Testis (tissue), 2 donors: ENCODE results near the gene TLR4.

ENCODE experiments used
- POLR2A ChIP-seq: fragments of 450-650 bp; IDR thresholded peaks from one replicate; pipeline ENCODE4 v1.6.1; 2017; ENCODE audit warnings: antibody characterized with exemption, mild to moderate bottlenecking, moderate library complexity
- TF ChIP-seq, protein P1 (sequence below), 3 experiments: fragments of 450-650 bp in 2 of 3; fragments of 200-600 bp in 1 of 3; sonication (generic) in 1 of 3; IDR thresholded peaks; one replicate each; pipeline ENCODE4 v1.5.1; 2016 to 2019; ENCODE audit warnings: antibody characterized with exemption in 3 of 3, mild to moderate bottlenecking in 2 of 3, moderate library complexity in 1 of 3

DNA sequence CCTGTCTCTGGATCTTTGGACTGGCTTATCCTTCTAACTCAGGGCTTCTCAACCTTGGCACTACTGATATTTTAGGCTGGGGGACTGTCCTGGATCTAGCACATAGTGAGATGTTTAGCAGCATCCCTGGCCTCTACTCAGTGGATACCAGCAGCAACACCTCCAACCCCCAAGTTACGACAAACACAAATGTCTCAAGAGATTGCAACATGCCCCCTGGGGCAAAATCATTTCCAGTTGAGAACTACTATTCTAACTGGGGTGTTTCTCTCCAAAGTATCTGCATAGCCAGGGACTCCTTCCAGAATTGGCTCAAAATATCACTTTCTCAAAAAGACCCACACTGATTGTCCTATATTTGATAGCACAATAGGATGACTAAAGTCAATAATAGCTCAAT lies 7.2 kb upstream of the TLR4 start:
- TF ChIP-seq, protein P1, sequence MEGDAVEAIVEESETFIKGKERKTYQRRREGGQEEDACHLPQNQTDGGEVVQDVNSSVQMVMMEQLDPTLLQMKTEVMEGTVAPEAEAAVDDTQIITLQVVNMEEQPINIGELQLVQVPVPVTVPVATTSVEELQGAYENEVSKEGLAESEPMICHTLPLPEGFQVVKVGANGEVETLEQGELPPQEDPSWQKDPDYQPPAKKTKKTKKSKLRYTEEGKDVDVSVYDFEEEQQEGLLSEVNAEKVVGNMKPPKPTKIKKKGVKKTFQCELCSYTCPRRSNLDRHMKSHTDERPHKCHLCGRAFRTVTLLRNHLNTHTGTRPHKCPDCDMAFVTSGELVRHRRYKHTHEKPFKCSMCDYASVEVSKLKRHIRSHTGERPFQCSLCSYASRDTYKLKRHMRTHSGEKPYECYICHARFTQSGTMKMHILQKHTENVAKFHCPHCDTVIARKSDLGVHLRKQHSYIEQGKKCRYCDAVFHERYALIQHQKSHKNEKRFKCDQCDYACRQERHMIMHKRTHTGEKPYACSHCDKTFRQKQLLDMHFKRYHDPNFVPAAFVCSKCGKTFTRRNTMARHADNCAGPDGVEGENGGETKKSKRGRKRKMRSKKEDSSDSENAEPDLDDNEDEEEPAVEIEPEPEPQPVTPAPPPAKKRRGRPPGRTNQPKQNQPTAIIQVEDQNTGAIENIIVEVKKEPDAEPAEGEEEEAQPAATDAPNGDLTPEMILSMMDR (IDR thresholded peaks at IDR 0.05), result no peak
- TF ChIP-seq POLR2A, result no peak
